ENCODE measurements around the gene DPH1.

The DPH1 gene

GRCh38 chr17:2084036-2084765 is 54.2 kb downstream of the DPH1 start:
- no peak for DNase-seq

- DNase-seq: no peak
Measured at GRCh38 chr17:2084766-2085647, 55.1 kb downstream of the DPH1 start.

DNA sequence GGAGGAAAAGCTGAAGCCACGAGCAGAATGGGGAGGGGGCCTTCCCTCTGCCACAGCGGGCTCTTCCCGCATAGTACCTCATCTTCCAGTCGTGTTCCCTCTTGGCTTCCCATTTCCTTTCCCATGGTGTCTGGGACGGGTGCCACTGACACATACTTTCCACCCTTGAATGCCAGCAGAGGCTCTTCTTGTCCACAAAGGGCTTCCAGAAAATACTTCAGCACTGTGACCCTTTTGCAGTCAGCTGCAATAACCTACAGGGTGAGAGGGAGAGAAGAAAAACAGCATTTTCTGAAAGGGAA is 55.6 kb downstream of the DPH1 start:
- DNase-seq: no peak

- no peak for DNase-seq
Measured at GRCh38 chr17:2086306-2086705, 56.4 kb downstream of the DPH1 start.

DNA sequence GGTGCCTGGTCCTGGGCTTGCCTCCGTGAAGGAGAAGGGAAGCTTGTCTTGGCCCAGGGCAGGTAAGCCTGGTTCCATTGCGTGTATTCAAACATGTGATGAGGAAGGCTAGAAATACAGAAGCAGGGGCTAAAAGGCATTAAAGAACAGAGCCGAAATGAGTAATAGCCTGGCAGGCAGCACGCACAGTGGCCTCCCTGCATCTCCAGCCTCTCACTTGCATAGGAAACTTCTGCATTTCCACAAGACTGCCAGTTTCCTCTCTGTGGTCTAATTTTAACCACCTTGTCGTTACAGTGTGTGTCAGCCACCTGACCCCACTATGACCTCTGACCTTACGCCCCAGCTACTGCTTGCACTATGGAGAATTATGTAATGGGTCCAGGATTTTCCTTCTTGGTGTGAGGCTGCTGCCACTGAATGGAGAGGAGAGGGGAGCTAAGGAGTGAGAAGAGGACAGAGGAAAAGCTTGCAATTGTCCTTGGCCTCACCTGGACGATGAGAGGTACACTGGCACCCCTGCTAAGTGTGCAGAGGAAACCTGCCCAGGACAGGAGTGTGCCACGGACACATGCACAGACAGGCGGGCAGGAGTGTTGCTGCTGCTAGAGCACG is 57.8 kb downstream of the DPH1 start:
- no peak for DNase-seq

DNA sequence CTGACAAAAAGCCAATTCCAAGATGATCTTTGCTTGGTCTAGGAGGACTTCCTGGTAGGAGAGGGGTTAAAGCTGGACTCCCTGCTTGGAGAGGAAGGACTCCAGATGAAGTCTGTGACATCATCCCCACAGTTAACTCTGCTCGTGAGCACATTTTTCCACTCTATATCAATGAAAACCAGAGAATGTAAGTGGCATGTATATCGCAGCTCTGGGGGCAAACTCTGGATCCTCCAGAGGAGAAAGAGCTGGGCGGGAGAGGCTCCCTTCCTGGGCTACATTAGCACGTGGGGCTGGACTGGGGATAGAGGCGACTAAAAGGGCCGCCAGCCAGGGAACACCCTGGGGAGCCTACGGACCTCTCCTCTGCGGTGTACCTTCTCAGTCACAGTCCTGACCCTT is 59.1 kb downstream of the DPH1 start:
- no peak for DNase-seq

DNA sequence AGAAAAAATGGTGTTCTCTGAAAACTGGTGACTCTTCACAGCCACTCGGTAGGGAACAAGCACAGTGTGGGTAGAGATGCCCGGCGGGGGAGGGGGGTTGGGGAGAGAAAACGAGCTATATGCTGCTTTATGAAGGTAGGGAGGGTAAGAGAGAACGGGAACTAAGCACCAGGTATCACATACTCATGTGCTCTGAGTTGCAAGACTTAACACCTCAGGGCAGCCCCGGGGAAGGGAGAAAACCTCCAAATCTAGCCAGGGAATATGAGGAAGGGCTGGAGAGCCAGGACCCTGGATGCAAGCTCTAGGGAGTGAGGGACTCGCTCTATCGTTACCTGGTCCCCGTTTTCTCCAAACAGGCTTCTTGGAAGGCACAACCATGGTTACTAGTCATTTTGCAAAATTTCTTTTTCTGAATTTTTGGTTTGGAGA is 60.3 kb downstream of the DPH1 start:
- no peak for DNase-seq

GRCh38 chr17:2090804-2091534 is 61.0 kb downstream of the DPH1 start:
- DNase-seq: no peak

DNA sequence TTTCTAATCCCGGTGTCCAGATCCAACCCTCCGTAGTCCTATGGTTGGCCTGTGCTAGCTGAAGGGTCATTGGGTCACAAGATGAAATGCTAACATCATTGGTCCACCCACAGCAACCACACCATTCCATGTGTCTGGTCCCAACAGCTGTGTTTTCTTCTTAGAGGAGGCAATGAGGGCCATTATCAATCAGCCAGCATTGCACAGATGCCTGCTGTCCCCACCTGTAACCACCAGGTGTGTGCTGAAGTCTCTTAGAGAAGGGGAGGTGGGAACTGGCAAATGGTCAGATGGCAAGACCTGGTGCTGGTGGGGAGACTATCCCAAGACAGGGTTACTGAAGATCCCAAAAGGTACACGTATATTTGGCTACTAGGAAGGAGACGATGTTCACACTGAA is 62.3 kb downstream of the DPH1 start:
- DNase-seq: no peak

DNA sequence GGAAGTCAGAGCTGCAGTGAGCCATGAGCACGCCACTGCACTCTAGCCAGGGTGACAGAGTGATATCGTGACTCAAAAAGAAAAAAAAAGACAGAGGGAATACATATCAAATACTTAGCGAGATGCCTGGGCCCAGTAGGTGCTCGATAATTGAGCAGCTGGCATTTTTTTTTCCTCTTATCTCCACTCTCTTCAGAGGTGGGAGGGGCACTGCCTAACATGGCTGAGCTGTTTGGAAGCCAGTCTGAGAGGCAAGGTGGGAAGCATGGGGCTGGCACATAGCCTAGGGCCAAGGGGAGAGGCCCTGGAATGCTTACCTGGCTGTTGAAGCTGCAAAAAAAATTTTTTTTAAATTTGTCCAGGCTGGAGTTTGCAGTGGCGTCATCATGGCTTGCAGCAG is 63.4 kb downstream of the DPH1 start:
- DNase-seq: no peak

Measured in NCI-H1694 (cell line).